GM19328 (cell line): ENCODE data around the gene LRMDA.

Experiments used
- ATAC-seq: cut with Tn5 transposase; IDR thresholded peaks from one replicate; pipeline ENCODE4 v1.9.1; 2021; ENCODE audit warnings: mild to moderate bottlenecking, moderate library complexity; ENCODE audit not compliant: unreplicated experiment

Gene LRMDA

GRCh38 chr10:76033457-76034196, 602.2 kb downstream of the LRMDA start:
- ATAC-seq = no peak

GRCh38 chr10:76034353-76035205, 603.2 kb downstream of the LRMDA start:
- ATAC-seq = no peak

GRCh38 chr10:76035206-76036110, 604.0 kb downstream of the LRMDA start:
- ATAC-seq = no peak

GRCh38 chr10:76036111-76036940, 604.9 kb downstream of the LRMDA start:
- peak; percentile 72 for ATAC-seq

- ATAC-seq = no peak
These were observed 605.5 kb downstream of the LRMDA start for GRCh38 chr10:76036962-76037361.

- ATAC-seq = no peak
These were observed 606.2 kb downstream of the LRMDA start for GRCh38 chr10:76037531-76038155.

GRCh38 chr10:76038696-76039095, 607.3 kb downstream of the LRMDA start:
- no peak for ATAC-seq

- no peak for ATAC-seq
These were observed 608.8 kb downstream of the LRMDA start for GRCh38 chr10:76040107-76040829.

GRCh38 chr10:76040830-76041220, 609.4 kb downstream of the LRMDA start:
- ATAC-seq = no peak

GRCh38 chr10:76041551-76041950, 610.1 kb downstream of the LRMDA start:
- no peak for ATAC-seq

- no peak for ATAC-seq
These were observed 611.8 kb downstream of the LRMDA start for GRCh38 chr10:76043261-76043660.

GRCh38 chr10:76044751-76045150, 613.3 kb downstream of the LRMDA start:
- no peak for ATAC-seq

- no peak for ATAC-seq
These were observed 613.8 kb downstream of the LRMDA start for GRCh38 chr10:76045174-76045573.

- ATAC-seq = no peak
These were observed 616.1 kb downstream of the LRMDA start for GRCh38 chr10:76047521-76047920.

- no peak for ATAC-seq
These were observed 618.3 kb downstream of the LRMDA start for GRCh38 chr10:76049581-76050290.

- ATAC-seq = no peak
These were observed 618.8 kb downstream of the LRMDA start for GRCh38 chr10:76050291-76050625.

- no peak for ATAC-seq
These were observed 619.8 kb downstream of the LRMDA start for GRCh38 chr10:76051007-76051936.
